Mesendoderm (in vitro differentiated cells): Measurements from ENCODE around the gene ATP6V1G1. TPM values are rescaled to one million over a fixed set of nuclear protein-coding genes. Genes with fewer than 3 reads are reported as not detected.

Experiments
- DNase-seq: peaks from one replicate; pipeline ENCODE4 v3.0.0; 2013
- H2AK5ac ChIP-seq: 2 replicates; pipeline ENCODE4 v1.6.1; 2013; ENCODE audit warnings: low read length, inconsistent platforms
- H2BK120ac ChIP-seq: 2 replicates; pipeline ENCODE4 v1.6.1; 2013; ENCODE audit warnings: low read depth, mild to moderate bottlenecking, low read length, moderate library complexity, mixed read lengths
- H2BK15ac ChIP-seq: replicated peaks from 2 replicates; pipeline ENCODE4 v1.6.1; 2013; ENCODE audit warnings: low read depth, mild to moderate bottlenecking, moderate library complexity
- H2BK5ac ChIP-seq: 2 replicates; pipeline ENCODE4 v1.6.1; 2013; ENCODE audit warnings: low read length, inconsistent platforms
- H3K18ac ChIP-seq: 2 replicates; pipeline ENCODE4 v1.6.1; 2013; ENCODE audit warnings: mild to moderate bottlenecking, low read length, mixed read lengths
- H3K23ac ChIP-seq: one replicate; pipeline ENCODE4 v1.6.1; 2013; ENCODE audit warnings: low read length
- H3K27ac ChIP-seq: 2 replicates; pipeline ENCODE4 v1.5.1; 2013; ENCODE audit warnings: low read depth, mild to moderate bottlenecking, inconsistent platforms, low read length, moderate library complexity
- H3K27me3 ChIP-seq: 2 replicates; pipeline ENCODE4 v1.6.1; 2013; ENCODE audit warnings: low read length, control low read depth, mild to moderate bottlenecking, inconsistent platforms; ENCODE audit not compliant: insufficient read depth, poor library complexity
- H3K36me3 ChIP-seq: 2 replicates; pipeline ENCODE4 v1.6.1; 2013; ENCODE audit warnings: low read length, inconsistent platforms; ENCODE audit not compliant: control insufficient read depth, insufficient read depth
- H3K4ac ChIP-seq: one replicate; pipeline ENCODE4 v1.6.1; 2013; ENCODE audit warnings: low read depth, mild to moderate bottlenecking, low read length, moderate library complexity
- H3K4me1 ChIP-seq: 2 replicates; pipeline ENCODE4 v1.6.1; 2013; ENCODE audit warnings: low read depth, low read length, inconsistent platforms; ENCODE audit not compliant: control insufficient read depth
- H3K4me2 ChIP-seq: 2 replicates; pipeline ENCODE4 v1.6.1; 2013; ENCODE audit warnings: low read length
- H3K4me3 ChIP-seq: 2 replicates; pipeline ENCODE4 v1.5.1; 2013; ENCODE audit warnings: mild to moderate bottlenecking, low read length
- H3K56ac ChIP-seq: one replicate; pipeline ENCODE4 v1.6.1; 2013; ENCODE audit warnings: low read length
- H3K79me1 ChIP-seq: 2 replicates; pipeline ENCODE4 v1.6.1; 2013; ENCODE audit warnings: low read length, inconsistent platforms
- H3K79me2 ChIP-seq: 2 replicates; pipeline ENCODE4 v1.6.1; 2013; ENCODE audit warnings: mild to moderate bottlenecking, low read length; ENCODE audit not compliant: control insufficient read depth, insufficient read depth
- H3K9ac ChIP-seq: 2 replicates; pipeline ENCODE4 v1.6.1; 2013; ENCODE audit warnings: low read length, inconsistent platforms
- H4K5ac ChIP-seq: one replicate; pipeline ENCODE4 v1.6.1; 2013; ENCODE audit warnings: low read length
- H4K8ac ChIP-seq: one replicate; pipeline ENCODE4 v1.6.1; 2013; ENCODE audit warnings: low read depth, mild to moderate bottlenecking, control low read depth, low read length, moderate library complexity
- WGBS: extraction: QIAGEN DNeasy Blood & Tissue Kit; methylation state at CpG from one replicate; pipeline ENCODE4 v1.1.7; 2013; ENCODE audit warnings: low lambda C conversion rate, missing lambda C conversion rate; ENCODE audit not compliant: insufficient coverage; ENCODE audit errors: extremely low coverage; 5-methylcytosine and 5-hydroxymethylcytosine counted together
- polyA plus RNA-seq, 2 experiments: library from polyadenylated mRNA; stranded (reverse); fragments of 200-250 nt; gene quantifications; one replicate each; pipeline ENCODE4 v1.2.3, GENCODE V29; 2013

ATP6V1G1 gene
- 274 TPM for polyA plus RNA-seq (2013, experiment 1 of 2)
- 301 TPM for polyA plus RNA-seq (2013, experiment 2 of 2)

DNA sequence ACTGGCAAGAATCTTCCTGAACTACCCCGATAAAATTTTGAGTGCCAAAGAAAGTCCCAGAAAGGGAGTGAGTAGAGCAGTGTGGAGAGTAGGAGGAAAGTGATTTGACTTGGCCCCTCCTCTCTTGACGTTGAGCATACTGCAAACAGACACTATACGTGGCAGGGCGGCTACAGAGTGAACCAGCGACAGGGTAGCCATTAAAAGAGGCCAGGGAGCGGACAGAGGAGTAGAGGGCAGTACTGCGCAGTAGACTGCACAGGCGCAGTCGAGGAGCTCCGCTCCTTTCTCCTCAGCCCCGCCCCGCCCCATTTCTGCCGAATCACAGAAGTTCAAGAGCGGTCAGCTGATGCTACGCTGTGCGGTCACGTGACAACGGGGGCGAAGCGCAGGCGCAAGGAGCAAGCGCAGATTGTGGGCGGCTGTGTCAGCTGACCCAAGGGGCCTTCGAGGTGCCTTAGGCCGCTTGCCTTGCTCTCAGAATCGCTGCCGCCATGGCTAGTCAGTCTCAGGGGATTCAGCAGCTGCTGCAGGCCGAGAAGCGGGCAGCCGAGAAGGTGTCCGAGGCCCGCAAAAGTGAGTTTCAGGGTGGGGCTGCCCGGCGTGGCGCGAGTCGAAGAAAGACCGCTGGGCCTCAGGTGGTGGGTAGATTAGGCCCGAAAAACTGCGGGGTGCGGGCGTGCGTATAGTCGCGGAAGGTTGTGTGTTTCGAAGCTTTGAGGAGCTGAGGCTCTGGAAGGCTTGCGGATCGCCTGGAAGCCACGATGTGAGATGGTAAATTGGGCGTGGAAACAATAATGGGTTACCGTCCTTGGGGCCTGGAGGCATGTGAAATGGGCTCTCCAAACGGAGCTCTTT, at the start of gene ATP6V1G1:
ATP6V1G1 (plus strand) TSS at position 425 of the 858 bp plus-strand sequence; CDS start at position 495, 70 bp downstream.
- Histone ChIP-seq H3K36me3 (peaks cover 2% of the 10 kb centered on the region), H2AK5ac (peak within 1 kb of the TSS; percentile 75), H3K23ac (peak within 1 kb of the TSS; percentile 100), H3K4me1 (peaks cover 6% of the 10 kb centered on the region), H3K79me1 (peaks cover 10% of the 10 kb centered on the region), H3K4me2 (peak within 1 kb of the TSS; percentile 91), H3K27me3 (no peaks in the 10 kb centered on the region), H4K8ac (peak within 1 kb of the TSS; percentile 87), H2BK5ac (peak within 1 kb of the TSS; percentile 43), H3K4me3 (peak within 1 kb of the TSS; percentile 98), H3K56ac (peak within 1 kb of the TSS; percentile 99), H4K5ac (peak within 1 kb of the TSS; percentile 99), H3K18ac (peak within 1 kb of the TSS; percentile 34), H3K4ac (no peak within 1 kb of the TSS), H3K79me2 (peaks cover 47% of the 10 kb centered on the region), H3K27ac (peak within 1 kb of the TSS; percentile 50), H2BK15ac (no peak within 1 kb of the TSS), H2BK120ac (no peak within 1 kb of the TSS), H3K9ac (peak within 1 kb of the TSS; percentile 99)
- DNase-seq: peak; percentile 100
- WGBS: no CpG with 5 or more reads among the region's 52 CpGs

DNA sequence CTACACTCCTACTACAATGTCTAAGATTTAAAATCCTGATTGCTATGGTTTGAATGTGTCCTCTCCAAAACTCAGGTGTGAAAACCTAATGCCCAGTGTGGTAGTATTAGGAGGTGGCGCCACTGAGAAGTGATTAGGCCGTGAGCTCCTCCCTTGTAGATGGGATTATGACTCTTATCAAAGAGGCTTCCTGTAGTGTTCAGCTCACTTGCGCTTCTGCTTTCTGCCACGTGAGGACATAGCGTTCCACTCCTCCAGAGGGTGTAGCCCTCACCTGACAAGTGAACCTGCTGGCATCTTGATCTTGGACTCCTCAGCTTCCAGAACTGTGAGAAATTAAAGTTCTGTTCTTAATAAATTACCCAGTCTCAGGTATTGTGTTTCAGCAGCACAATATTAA, 49.3 kb upstream of the ATP6V1G1 start:
- Histone ChIP-seq H2BK5ac (no peak overlapping the region), H2BK120ac (no peak overlapping the region), H3K27me3 (no peaks in the 10 kb centered on the region), H2AK5ac (no peak overlapping the region), H3K79me2 (no peaks in the 10 kb centered on the region), H3K9ac (no peak overlapping the region), H3K36me3 (no peaks in the 10 kb centered on the region), H3K79me1 (no peaks in the 10 kb centered on the region), H3K23ac (no peak overlapping the region), H3K4ac (no peak overlapping the region), H3K4me1 (no peaks in the 10 kb centered on the region), H3K4me3 (no peak overlapping the region), H3K4me2 (no peak overlapping the region), H4K5ac (no peak overlapping the region), H4K8ac (no peak overlapping the region), H2BK15ac (no peak overlapping the region), H3K27ac (no peak overlapping the region), H3K56ac (no peak overlapping the region), H3K18ac (no peak overlapping the region)
- DNase-seq: peak; percentile 84
- no CpG with 5 or more reads among the region's 5 CpGs for WGBS

DNA sequence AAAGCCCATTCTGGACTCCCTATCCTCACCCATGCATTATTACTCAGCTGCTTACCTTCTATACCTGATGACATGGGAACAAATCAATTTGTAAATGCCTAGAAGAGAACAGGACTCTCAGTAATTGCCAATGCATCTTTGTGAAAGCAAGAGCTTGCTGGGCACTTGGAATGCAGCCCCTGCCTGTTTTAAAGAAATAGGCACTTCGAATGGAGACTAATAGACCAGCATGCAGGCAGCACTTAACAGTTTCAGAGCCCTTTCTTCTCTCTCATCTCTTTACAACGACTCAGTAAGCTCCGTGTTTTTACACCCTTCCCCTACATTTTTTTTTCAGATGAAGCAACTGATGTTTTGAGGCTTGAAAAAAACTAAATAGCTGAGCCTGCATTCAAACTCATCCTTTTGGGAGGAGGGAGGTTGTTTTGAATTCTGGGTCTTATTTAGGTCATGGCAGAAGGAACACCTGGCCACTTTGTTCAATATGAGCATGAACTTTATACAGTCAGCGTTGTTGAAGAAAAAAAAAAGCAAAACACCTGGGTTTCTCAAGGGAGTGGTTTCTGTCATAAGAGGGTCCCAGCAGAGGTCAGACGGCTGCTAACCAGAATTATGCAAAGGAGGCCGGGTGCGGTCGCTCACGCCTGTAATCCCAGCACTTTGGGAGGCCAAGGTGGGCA, 47.7 kb upstream of the ATP6V1G1 start:
- no peak overlapping the region for H2BK15ac ChIP-seq
- no peaks in the 10 kb centered on the region for H3K36me3 ChIP-seq
- H2AK5ac ChIP-seq: no peak overlapping the region
- no peaks in the 10 kb centered on the region for H3K79me1 ChIP-seq
- H3K79me2 ChIP-seq: no peaks in the 10 kb centered on the region
- no peak for DNase-seq
- no peak overlapping the region for H3K56ac ChIP-seq
- H3K4me1 ChIP-seq: no peaks in the 10 kb centered on the region
- no peak overlapping the region for H3K23ac ChIP-seq
- H4K8ac ChIP-seq: no peak overlapping the region
- H3K4me2 ChIP-seq: no peak overlapping the region
- no peak overlapping the region for H3K27ac ChIP-seq
- H3K4me3 ChIP-seq: no peak overlapping the region
- H2BK5ac ChIP-seq: no peak overlapping the region
- no peak overlapping the region for H2BK120ac ChIP-seq
- no peak overlapping the region for H4K5ac ChIP-seq
- H3K9ac ChIP-seq: no peak overlapping the region
- H3K27me3 ChIP-seq: no peaks in the 10 kb centered on the region
- WGBS: no CpG with 5 or more reads among the region's 9 CpGs
- no peak overlapping the region for H3K4ac ChIP-seq
- H3K18ac ChIP-seq: no peak overlapping the region

DNA sequence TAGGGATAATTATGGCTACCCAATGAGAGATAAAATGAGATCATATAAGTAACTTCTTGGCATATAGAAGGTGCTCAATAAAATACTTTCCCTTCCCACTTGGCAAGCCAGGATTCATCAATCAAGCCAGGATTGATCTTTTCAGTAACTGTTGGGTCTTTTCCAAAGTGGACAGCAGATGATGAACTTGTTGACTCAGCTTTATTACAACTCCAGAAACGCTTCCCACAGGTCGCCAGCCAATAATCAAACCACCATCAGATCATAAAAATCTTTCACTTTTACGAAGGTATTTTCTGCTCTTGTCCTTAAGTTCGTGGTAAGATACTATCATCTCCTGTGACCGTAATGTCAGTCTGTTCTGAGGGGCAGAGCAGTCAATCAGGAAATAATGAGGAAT, 42.5 kb upstream of the ATP6V1G1 start:
- DNase-seq: no peak

GRCh38 chr9:114546851-114547250, 40.7 kb upstream of the ATP6V1G1 start:
- no peak overlapping the region for H2BK120ac ChIP-seq
- H3K23ac ChIP-seq: no peak overlapping the region
- no peaks in the 10 kb centered on the region for H3K79me2 ChIP-seq

More for the DNA sequence above, 42.5 kb upstream of the ATP6V1G1 start:
- no peak overlapping the region for H2BK120ac ChIP-seq
- H3K27me3 ChIP-seq: no peaks in the 10 kb centered on the region
- no peak overlapping the region for H3K4me2 ChIP-seq
- no peak overlapping the region for H2BK5ac ChIP-seq
- no CpG with 5 or more reads among the region's 5 CpGs for WGBS
- H3K56ac ChIP-seq: no peak overlapping the region
- no peak overlapping the region for H3K4me3 ChIP-seq
- H3K79me2 ChIP-seq: no peaks in the 10 kb centered on the region
- H2BK15ac ChIP-seq: no peak overlapping the region
- no peak overlapping the region for H3K23ac ChIP-seq
- no peaks in the 10 kb centered on the region for H3K4me1 ChIP-seq
- no peak overlapping the region for H4K5ac ChIP-seq
- no peak overlapping the region for H2AK5ac ChIP-seq
- H3K79me1 ChIP-seq: no peaks in the 10 kb centered on the region
- H4K8ac ChIP-seq: no peak overlapping the region
- H3K27ac ChIP-seq: no peak overlapping the region
- H3K4ac ChIP-seq: no peak overlapping the region
- no peak overlapping the region for H3K18ac ChIP-seq
- H3K9ac ChIP-seq: no peak overlapping the region
- no peaks in the 10 kb centered on the region for H3K36me3 ChIP-seq

More at GRCh38 chr9:114546851-114547250, 40.7 kb upstream of the ATP6V1G1 start:
- H4K8ac ChIP-seq: no peak overlapping the region
- H2AK5ac ChIP-seq: no peak overlapping the region
- DNase-seq: no peak
- H4K5ac ChIP-seq: no peak overlapping the region
- no peak overlapping the region for H3K27ac ChIP-seq
- no peak overlapping the region for H2BK15ac ChIP-seq
- no peak overlapping the region for H3K18ac ChIP-seq
- H3K4me3 ChIP-seq: no peak overlapping the region
- H3K9ac ChIP-seq: no peak overlapping the region
- no peaks in the 10 kb centered on the region for H3K36me3 ChIP-seq
- no peak overlapping the region for H3K4me2 ChIP-seq
- H3K27me3 ChIP-seq: no peaks in the 10 kb centered on the region
- no peaks in the 10 kb centered on the region for H3K4me1 ChIP-seq
- no peak overlapping the region for H3K4ac ChIP-seq
- H3K79me1 ChIP-seq: no peaks in the 10 kb centered on the region
- no peak overlapping the region for H3K56ac ChIP-seq
- no peak overlapping the region for H2BK5ac ChIP-seq
